DMS53 treated with DMSO at 0.1 percent for 48 hours (cell line): Measurements from ENCODE around the gene SLC25A44.
"Not testable (repeated sequence)": the region's sequence is repeated elsewhere in the genome, so short reads cannot be mapped to it uniquely, and the experiment has no call there.

Experiments used
- DNase-seq: peaks from one replicate; lab custom pipeline; 2025; ENCODE audit not compliant: unreplicated experiment; lab: John Stamatoyannopoulos, UW

The SLC25A44 gene

GRCh38 chr1:156200044-156200443 is 6.1 kb downstream of the SLC25A44 start:
- no peak for DNase-seq

DNA sequence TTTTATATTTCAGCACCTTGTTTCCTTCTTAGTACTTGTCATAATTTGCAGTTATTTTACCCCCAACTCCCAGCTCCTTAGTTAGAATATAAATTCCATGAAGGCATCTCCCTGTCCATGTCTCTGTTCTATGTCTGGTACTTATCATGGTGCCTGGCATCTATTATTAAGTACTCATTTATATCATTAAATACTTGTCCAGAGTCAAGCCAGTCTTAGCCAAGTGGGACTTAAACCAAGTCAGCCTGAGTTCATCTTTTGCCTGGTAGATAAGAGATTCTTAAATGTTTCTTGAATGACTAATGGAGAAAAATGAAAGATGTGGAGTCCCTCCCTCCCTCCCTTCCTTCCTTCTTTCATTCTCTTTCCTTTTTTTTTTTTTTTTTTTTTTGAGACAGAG is 9.4 kb downstream of the SLC25A44 start:
- no peak for DNase-seq

DNA sequence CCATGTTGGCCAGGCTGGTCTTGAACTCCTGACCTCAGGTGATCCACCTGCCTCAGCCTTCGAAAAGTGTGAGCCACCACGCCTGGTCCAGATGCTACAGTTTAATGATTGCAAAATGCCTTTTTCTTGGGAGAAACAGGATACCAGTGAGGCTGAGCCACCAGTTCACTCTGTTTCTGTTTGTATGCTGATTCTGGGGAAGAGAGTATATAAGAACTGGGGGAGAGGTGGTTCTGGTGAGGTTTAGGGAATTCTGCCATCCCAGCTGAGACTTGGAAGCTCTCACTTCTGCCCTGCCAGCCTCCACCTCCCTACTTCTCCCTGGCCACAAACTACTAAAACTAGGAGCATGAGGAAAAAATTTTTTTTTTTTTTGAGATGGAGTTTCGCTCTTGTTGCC is 10.8 kb downstream of the SLC25A44 start:
- DNase-seq: no peak

- no peak for DNase-seq
Observed at GRCh38 chr1:156211243-156211642, 17.3 kb downstream of the SLC25A44 start.

DNA sequence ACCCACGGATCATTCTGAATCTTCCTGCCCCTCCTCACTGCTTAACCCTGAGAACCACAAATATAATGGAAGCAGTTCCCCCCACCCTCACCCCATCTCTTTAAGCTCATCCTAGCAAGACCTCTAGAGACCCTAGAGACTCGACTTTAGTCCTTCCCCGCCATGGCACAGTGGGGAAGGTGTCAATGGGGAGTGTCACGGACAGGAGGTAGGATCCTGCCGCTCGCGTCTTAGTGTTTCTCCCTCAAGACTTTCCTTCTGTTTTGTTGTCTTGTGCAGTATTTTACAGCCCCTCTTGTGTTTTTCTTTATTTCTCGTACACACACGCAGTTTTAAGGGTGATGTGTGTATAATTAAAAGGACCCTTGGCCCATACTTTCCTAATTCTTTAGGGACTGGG is 18.2 kb downstream of the SLC25A44 start:
- no peak for DNase-seq

DNA sequence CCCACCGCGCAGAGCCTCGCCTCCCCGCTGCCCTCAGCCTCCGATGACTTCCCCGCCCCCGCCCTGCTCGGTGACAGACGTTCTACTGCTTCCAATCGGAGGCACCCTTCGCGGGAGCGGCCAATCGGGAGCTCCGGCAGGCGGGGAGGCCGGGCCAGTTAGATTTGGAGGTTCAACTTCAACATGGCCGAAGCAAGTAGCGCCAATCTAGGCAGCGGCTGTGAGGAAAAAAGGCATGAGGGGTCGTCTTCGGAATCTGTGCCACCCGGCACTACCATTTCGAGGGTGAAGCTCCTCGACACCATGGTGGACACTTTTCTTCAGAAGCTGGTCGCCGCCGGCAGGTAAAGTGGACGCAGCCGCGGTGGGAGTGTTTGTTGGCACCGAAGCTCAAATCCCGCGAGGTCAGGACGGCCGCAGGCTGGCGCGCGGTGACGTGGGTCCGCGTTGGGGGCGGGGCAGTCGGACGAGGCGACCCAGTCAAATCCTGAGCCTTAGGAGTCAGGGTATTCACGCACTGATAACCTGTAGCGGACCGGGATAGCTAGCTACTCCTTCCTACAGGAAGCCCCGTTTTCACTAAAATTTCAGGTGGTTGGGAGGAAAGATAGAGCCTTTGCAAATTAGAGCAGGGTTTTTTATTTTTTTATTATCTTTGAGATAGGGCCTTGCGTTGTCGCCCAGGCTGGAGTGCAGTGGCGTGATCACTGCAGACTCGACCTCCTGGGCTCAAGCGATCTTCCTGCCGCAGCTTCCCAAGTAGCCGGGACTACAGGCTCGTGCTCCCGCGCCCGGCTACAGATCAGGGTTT is 19.1 kb downstream of the SLC25A44 start, which contains the start of gene PMF1:
TSS of gene PMF1 (plus strand) at position 175 of the 811 bp plus-strand sequence. CDS start at position 184, 9 bp downstream.
- DNase-seq: peak; percentile 93

DNA sequence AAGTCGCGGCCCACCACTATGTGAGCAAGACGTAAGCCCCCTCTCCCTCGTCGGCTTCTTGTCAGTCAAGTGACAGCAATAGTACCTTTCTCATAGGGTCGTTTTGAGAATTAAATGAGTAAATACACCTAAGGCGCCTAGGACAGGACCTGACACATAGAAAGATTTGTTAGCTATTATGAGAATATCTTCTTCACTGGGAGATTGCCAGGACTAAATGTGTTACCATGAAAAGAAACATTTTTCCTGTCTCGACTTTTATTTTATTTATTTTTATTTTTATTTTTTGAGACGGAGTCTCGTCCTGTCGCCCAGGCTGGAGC is 19.7 kb downstream of the SLC25A44 start:
- DNase-seq: no peak

- DNase-seq: no peak
Observed at GRCh38 chr1:156214024-156214748, 20.3 kb downstream of the SLC25A44 start.

- not testable (repeated sequence) for DNase-seq
Observed at GRCh38 chr1:156216361-156217086, 22.6 kb downstream of the SLC25A44 start.

DNA sequence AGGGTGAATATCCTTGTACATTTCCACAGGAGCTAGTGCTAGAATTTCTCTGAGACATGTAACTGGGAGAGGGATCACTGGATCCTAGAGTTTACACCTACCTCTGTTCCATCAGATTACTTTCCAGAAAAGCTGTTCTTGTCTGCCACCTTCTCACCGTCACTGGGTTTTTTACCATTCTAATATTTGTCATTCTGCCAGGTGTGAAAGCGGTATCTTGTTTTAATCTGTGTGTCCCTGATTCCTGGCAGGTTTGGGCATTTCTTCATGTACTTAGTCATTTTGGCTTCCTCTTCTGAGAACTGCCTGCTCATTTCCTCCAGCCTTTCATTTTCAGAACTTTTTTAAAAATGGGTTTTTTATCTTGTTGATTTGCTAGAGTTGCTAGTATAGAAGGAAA is 24.0 kb downstream of the SLC25A44 start:
- DNase-seq: no peak

GRCh38 chr1:156220226-156220625 is 26.3 kb downstream of the SLC25A44 start:
- DNase-seq: no peak

DNA sequence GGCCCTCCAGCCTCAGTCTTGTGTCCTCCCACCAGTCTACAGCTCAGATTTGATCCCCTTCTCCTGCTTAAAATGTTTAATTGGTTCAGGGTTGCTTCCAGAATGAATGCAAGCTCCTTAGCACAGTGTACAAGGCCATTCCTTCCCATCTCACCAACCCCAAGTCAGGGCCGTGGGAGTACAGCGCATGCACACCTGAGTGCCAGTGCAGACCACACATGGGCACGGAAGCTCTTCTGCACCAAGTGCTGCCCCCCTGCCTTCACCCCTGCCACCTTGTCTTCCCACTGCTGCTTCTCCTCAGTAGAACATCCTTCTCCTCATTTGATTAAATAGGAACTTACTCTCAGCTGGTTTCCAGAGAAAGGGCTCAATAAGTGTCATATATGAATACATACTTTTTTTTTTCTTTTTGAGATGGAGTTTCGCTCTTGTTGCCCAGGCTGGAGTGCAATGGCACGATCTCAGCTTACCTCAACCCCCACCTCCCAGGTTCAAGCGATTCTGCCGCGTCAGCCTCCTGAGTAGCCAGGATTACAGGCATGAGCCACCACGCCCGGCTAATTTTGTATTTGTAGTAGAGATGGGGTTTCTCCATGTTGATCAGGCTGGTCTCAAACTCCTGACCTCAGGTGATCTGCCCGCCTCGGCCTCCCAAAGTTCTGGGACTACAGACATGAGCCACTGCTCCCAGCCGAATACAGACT is 28.2 kb downstream of the SLC25A44 start:
- no peak for DNase-seq

DNA sequence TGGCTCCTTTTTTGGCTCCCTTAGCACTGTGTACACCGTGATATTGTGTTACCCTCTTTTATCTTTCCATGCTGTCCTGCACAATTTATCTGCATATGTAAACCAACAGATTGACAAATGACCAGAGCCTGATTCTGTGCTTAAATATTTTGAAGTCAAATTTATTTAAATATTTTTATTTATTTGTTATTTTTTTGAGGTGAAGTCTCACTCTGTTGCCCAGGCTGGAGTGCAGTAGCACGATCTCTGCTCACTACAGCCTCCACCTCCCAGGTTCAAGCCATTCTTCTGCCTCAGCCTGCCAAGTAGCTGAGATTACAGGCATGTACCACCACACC is 31.7 kb downstream of the SLC25A44 start:
- DNase-seq: no peak

GRCh38 chr1:156226116-156226538 is 32.2 kb downstream of the SLC25A44 start:
- no peak for DNase-seq

DNA sequence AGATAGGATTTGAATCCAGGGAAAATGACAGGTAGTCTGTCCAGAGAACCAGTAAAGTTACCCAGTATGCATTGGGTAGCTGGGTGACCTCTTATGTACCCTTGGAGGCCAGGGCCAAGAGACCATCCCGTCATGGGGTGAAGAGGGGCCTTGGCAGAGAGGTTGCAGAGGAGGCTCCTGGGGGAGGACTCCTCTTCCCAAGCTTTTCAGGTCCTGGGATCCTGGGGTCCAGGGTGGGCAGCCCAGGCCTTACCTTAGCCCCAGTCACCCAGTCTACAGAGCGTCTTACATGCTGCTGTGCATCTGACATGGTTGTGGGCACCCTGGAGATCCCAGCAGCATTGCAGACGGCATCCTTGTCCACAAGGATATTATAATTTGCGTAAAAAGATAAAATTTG is 32.9 kb downstream of the SLC25A44 start:
- DNase-seq: no peak

GRCh38 chr1:156228501-156228900 is 34.6 kb downstream of the SLC25A44 start:
- no peak for DNase-seq

GRCh38 chr1:156229809-156230472 is 36.0 kb downstream of the SLC25A44 start:
- DNase-seq: no peak

- no peak for DNase-seq
Observed at GRCh38 chr1:156230473-156230837, 36.6 kb downstream of the SLC25A44 start.

GRCh38 chr1:156232201-156232894 is 38.4 kb downstream of the SLC25A44 start:
- DNase-seq: no peak

- DNase-seq: no peak
Observed at GRCh38 chr1:156233426-156234127, 39.7 kb downstream of the SLC25A44 start.
